WTC11 (cell line): ENCODE measurements around the gene ZNF280D. TPM values are rescaled to one million over a fixed set of nuclear protein-coding genes. Genes with fewer than 3 reads are reported as not detected.

Experiments used
- ATAC-seq: fragments of 200-7000 bp; cut with Tn5 transposase; 2 replicates; pipeline ENCODE4 v1.10.0; 2021; ENCODE audit warnings: mild to moderate bottlenecking, moderate library complexity
- CTCF ChIA-PET: fragments of 300-600 bp; sonication (Branson Sonifier 250); formaldehyde crosslinking; loops from one replicate; lab custom pipeline; 2021; ENCODE audit warnings: antibody characterized with exemption; lab: Charles Lee
- POLR2A ChIA-PET: fragments of 350-600 bp; sonication (Branson Sonifier 250); formaldehyde crosslinking; loops from one replicate; lab custom pipeline; 2021; ENCODE audit warnings: antibody characterized with exemption; lab: Charles Lee
- DNase-seq: peaks from one replicate; pipeline ENCODE4 v3.0.0; 2021; ENCODE audit warnings: low spot score
- H3K27ac Mint-ChIP-seq: 2 replicates; pipeline ENCODE4 v1.8.0; 2021; ENCODE audit warnings: mixed read lengths
- H3K27me3 Mint-ChIP-seq: 2 replicates; pipeline ENCODE4 v1.8.0; 2021; ENCODE audit warnings: low read depth, mild to moderate bottlenecking, moderate library complexity, mixed read lengths
- H3K36me3 Mint-ChIP-seq: 2 replicates; pipeline ENCODE4 v1.8.0; 2021; ENCODE audit warnings: mixed read lengths
- H3K4me1 Mint-ChIP-seq: 2 replicates; pipeline ENCODE4 v1.8.0; 2022; ENCODE audit warnings: mixed read lengths
- H3K4me3 Mint-ChIP-seq: 2 replicates; pipeline ENCODE4 v1.8.0; 2021; ENCODE audit warnings: mild to moderate bottlenecking, moderate library complexity, mixed read lengths
- H3K9me3 Mint-ChIP-seq: 2 replicates; pipeline ENCODE4 v1.8.0; 2021; ENCODE audit warnings: mixed read lengths
- ATF6 ChIP-seq: sonication (generic); formaldehyde crosslinking; IDR thresholded peaks from 2 replicates; pipeline ENCODE4 v1.8.1; 2023; ENCODE audit warnings: mild to moderate bottlenecking, missing genetic modification reagents
- E2F4 ChIP-seq: sonication (generic); formaldehyde crosslinking; IDR thresholded peaks from 2 replicates; pipeline ENCODE4 v1.8.1; 2022; ENCODE audit warnings: low read depth, mild to moderate bottlenecking, moderate library complexity, missing genetic modification reagents, borderline replicate concordance
- FOXP4 ChIP-seq: sonication (generic); formaldehyde crosslinking; IDR thresholded peaks from 2 replicates; pipeline ENCODE4 v1.8.0; 2022; ENCODE audit warnings: mild to moderate bottlenecking, missing genetic modification reagents
- IRF1 ChIP-seq: sonication (generic); formaldehyde crosslinking; IDR thresholded peaks from 2 replicates; pipeline ENCODE4 v1.8.0; 2023; ENCODE audit warnings: missing genetic modification reagents
- IRF2 ChIP-seq: sonication (generic); formaldehyde crosslinking; IDR thresholded peaks from 2 replicates; pipeline ENCODE4 v1.8.0; 2022; ENCODE audit warnings: low read depth, missing genetic modification reagents, borderline replicate concordance
- KAT7 ChIP-seq: sonication (generic); formaldehyde crosslinking; IDR thresholded peaks from 2 replicates; pipeline ENCODE4 v1.8.1; 2023; ENCODE audit warnings: missing genetic modification reagents, mild to moderate bottlenecking, borderline replicate concordance
- NFYB ChIP-seq: sonication (generic); formaldehyde crosslinking; conservative IDR thresholded peaks from 2 replicates; pipeline ENCODE4 v1.8.0; 2022; ENCODE audit warnings: low read depth, missing genetic modification reagents
- PREB ChIP-seq: sonication (generic); formaldehyde crosslinking; IDR thresholded peaks from 2 replicates; pipeline ENCODE4 v1.8.1; 2022; ENCODE audit warnings: mild to moderate bottlenecking, missing genetic modification reagents, moderate library complexity, borderline replicate concordance
- TEAD1 ChIP-seq: sonication (generic); formaldehyde crosslinking; IDR thresholded peaks from 2 replicates; pipeline ENCODE4 v1.8.0; 2022; ENCODE audit warnings: mild to moderate bottlenecking, missing genetic modification reagents
- ZNF232 ChIP-seq: sonication (generic); formaldehyde crosslinking; IDR thresholded peaks from 2 replicates; pipeline ENCODE4 v1.8.0; 2022; ENCODE audit warnings: mild to moderate bottlenecking, missing genetic modification reagents
- ZNF317 ChIP-seq: sonication (generic); formaldehyde crosslinking; IDR thresholded peaks from 2 replicates; pipeline ENCODE4 v1.8.1; 2023; ENCODE audit warnings: low read depth, mild to moderate bottlenecking, moderate library complexity, missing genetic modification reagents, borderline replicate concordance
- ZNF671 ChIP-seq: fragments of 250-450 bp; sonication (Bioruptor Pico); IDR thresholded peaks from 2 replicates; pipeline ENCODE4 v1.8.0; 2021; ENCODE audit warnings: mild to moderate bottlenecking
- total RNA-seq: library from RNA; stranded (reverse); gene quantifications from 3 replicates; pipeline ENCODE4 v1.2.3, GENCODE V29; 2021

The ZNF280D gene
- total RNA-seq, 1 experiment from 2014 or later: 25.7 TPM

GRCh38 chr15:56608140-56608778, 125.0 kb downstream of the ZNF280D start:
- ChIA-PET POLR2A (no interaction called here), CTCF (no interaction called here)
- ATAC-seq (no peak), DNase-seq (no peak)
- Mint-ChIP-seq H3K4me3 (no peak overlapping the region), H3K4me1 (no peaks in the 10 kb centered on the region), H3K27me3 (no peaks in the 10 kb centered on the region), H3K9me3 (peaks cover 11% of the 10 kb centered on the region), H3K27ac (no peak overlapping the region), H3K36me3 (no peaks in the 10 kb centered on the region)
- TF ChIP-seq ZNF232 (CRISPR knock-in tag) (no peak), ATF6 (CRISPR knock-in tag) (no peak), PREB (no peak), ZNF671 (CRISPR knock-in tag) (no peak)

GRCh38 chr15:56602253-56602652, 131.1 kb downstream of the ZNF280D start:
- no peaks in the 10 kb centered on the region for H3K4me1 Mint-ChIP-seq
- no peaks in the 10 kb centered on the region for H3K27me3 Mint-ChIP-seq
- H3K36me3 Mint-ChIP-seq: peaks cover 17% of the 10 kb centered on the region
- H3K9me3 Mint-ChIP-seq: peaks cover 39% of the 10 kb centered on the region
- H3K27ac Mint-ChIP-seq: no peak overlapping the region
- no peak overlapping the region for H3K4me3 Mint-ChIP-seq
- CTCF ChIA-PET: no interaction called here
- no peak for DNase-seq
- TF ChIP-seq IRF2 (CRISPR knock-in tag) (no peak), FOXP4 (CRISPR knock-in tag) (no peak), E2F4 (CRISPR knock-in tag) (no peak), NFYB (CRISPR knock-in tag) (no peak), KAT7 (CRISPR knock-in tag) (no peak)
- TF ChIP-seq, all 79 proteins: peak for 0
- ATAC-seq: no peak
- POLR2A ChIA-PET: no interaction called here

- H3K27me3 Mint-ChIP-seq: no peaks in the 10 kb centered on the region
- no peak for TF ChIP-seq ZNF317 (CRISPR knock-in tag)
- no peak for TF ChIP-seq IRF2 (CRISPR knock-in tag)
- TF ChIP-seq TEAD1 (CRISPR knock-in tag): no peak
- no peak for TF ChIP-seq IRF1 (CRISPR knock-in tag)
- peaks cover 38% of the 10 kb centered on the region for H3K9me3 Mint-ChIP-seq
- no peak overlapping the region for H3K4me3 Mint-ChIP-seq
- no peak for DNase-seq
- H3K4me1 Mint-ChIP-seq: no peaks in the 10 kb centered on the region
- ChIA-PET POLR2A (no interaction called here), CTCF (no interaction called here)
- peaks cover 17% of the 10 kb centered on the region for H3K36me3 Mint-ChIP-seq
- ATAC-seq: no peak
- H3K27ac Mint-ChIP-seq: no peak overlapping the region
Measured at GRCh38 chr15:56600380-56600779, 132.9 kb downstream of the ZNF280D start.
